CD14-positive monocyte (primary cell): ENCODE results near the gene CA10. TPM values are rescaled to one million over a fixed set of nuclear protein-coding genes. Genes with fewer than 3 reads are reported as not detected.

ENCODE experiments used
- DNase-seq, 3 donors: peaks; one replicate each; pipeline ENCODE4 v3.0.0-alpha.2; 2011 to 2022
- H2AFZ ChIP-seq: 2 replicates; pipeline ENCODE4 v1.6.0; 2012; ENCODE audit warnings: mild to moderate bottlenecking, low read depth, low read length, inconsistent platforms; ENCODE audit not compliant: insufficient read depth, poor library complexity, severe bottlenecking
- H3K27ac ChIP-seq, 2 donors: 1 replicate in 1 of 2; 2 replicates in 1 of 2; pipeline ENCODE4 v1.5.1; 2012 to 2013; ENCODE audit warnings: low read length in 2 of 2, control low read depth in 1 of 2, inconsistent platforms in 1 of 2, low read depth in 1 of 2, mild to moderate bottlenecking in 1 of 2
- H3K27me3 ChIP-seq, 2 donors: one replicate each; pipeline versions ENCODE4 v1.6.0 to v1.6.1; 2011 to 2013; ENCODE audit warnings: low read length in 2 of 2; ENCODE audit not compliant: control insufficient read depth in 2 of 2, insufficient read depth in 2 of 2
- H3K36me3 ChIP-seq, 2 donors: replicated peaks in 1 of 2; 1 replicate in 1 of 2; 2 replicates in 1 of 2; pipeline versions ENCODE4 v1.5.1 to v1.6.1; 2012 to 2013; ENCODE audit warnings: low read length in 2 of 2, control low read depth in 1 of 2, inconsistent platforms in 1 of 2, mild to moderate bottlenecking in 1 of 2; ENCODE audit not compliant: insufficient read depth in 2 of 2, control insufficient read depth in 1 of 2
- H3K4me1 ChIP-seq, 2 donors: 1 replicate in 1 of 2; 2 replicates in 1 of 2; pipeline versions ENCODE4 v1.5.1 to v1.6.1; 2012 to 2013; ENCODE audit warnings: low read length in 2 of 2, control low read depth in 1 of 2, inconsistent platforms in 1 of 2, mild to moderate bottlenecking in 1 of 2, moderate library complexity in 1 of 2; ENCODE audit not compliant: insufficient read depth in 2 of 2, control insufficient read depth in 1 of 2
- H3K4me2 ChIP-seq: replicated peaks from 2 replicates; pipeline ENCODE3; 2012; ENCODE audit warnings: low read length, moderate library complexity, mild to moderate bottlenecking; ENCODE audit not compliant: poor library complexity, severe bottlenecking; ENCODE audit errors: extremely low read depth
- H3K4me3 ChIP-seq, 3 experiments: fragments of 200-600 bp in 1 of 3; sonication (generic) in 1 of 3; replicated peaks in 1 of 3; 1 replicate in 2 of 3; 2 replicates in 1 of 3; pipeline ENCODE4 v1.5.1; 2011 to 2013; ENCODE audit warnings: low read length in 3 of 3, mild to moderate bottlenecking in 3 of 3, control low read depth in 2 of 3, low read depth in 2 of 3, inconsistent platforms in 1 of 3, moderate library complexity in 1 of 3
- H3K79me2 ChIP-seq: 2 replicates; pipeline ENCODE4 v1.6.0; 2012; ENCODE audit warnings: mild to moderate bottlenecking, control low read depth, inconsistent platforms, low read length, moderate library complexity; ENCODE audit not compliant: insufficient read depth
- H3K9ac ChIP-seq: 2 replicates; pipeline ENCODE4 v1.6.0; 2017; ENCODE audit warnings: low read length, mild to moderate bottlenecking; ENCODE audit not compliant: insufficient read depth, poor library complexity, severe bottlenecking
- H3K9me3 ChIP-seq, 2 donors: replicated peaks in 1 of 2; 1 replicate in 1 of 2; 2 replicates in 1 of 2; pipeline versions ENCODE4 v1.5.1 to v1.6.1; 2012 to 2013; ENCODE audit warnings: low read length in 2 of 2, control low read depth in 1 of 2; ENCODE audit not compliant: control insufficient read depth in 1 of 2, insufficient read depth in 1 of 2
- H4K20me1 ChIP-seq: 2 replicates; pipeline ENCODE4 v1.6.0; 2012; ENCODE audit warnings: mild to moderate bottlenecking, low read length, control low read depth, moderate library complexity; ENCODE audit not compliant: insufficient read depth
- H3K27ac Mint-ChIP-seq, 7 donors: one replicate each; pipeline ENCODE4 v1.8.0; 2020; ENCODE audit warnings: mild to moderate bottlenecking in 7 of 7, mixed read lengths in 7 of 7, moderate library complexity in 6 of 7, inconsistent platforms in 2 of 7
- H3K27me3 Mint-ChIP-seq, 3 donors: one replicate each; pipeline ENCODE4 v1.8.0; 2021 to 2022; ENCODE audit warnings: low read depth in 3 of 3, mild to moderate bottlenecking in 3 of 3, mixed read lengths in 3 of 3, moderate library complexity in 3 of 3, inconsistent platforms in 1 of 3
- H3K36me3 Mint-ChIP-seq, 2 donors: one replicate each; pipeline ENCODE4 v1.8.0; 2020; ENCODE audit warnings: mixed read lengths in 2 of 2, inconsistent platforms in 1 of 2, mild to moderate bottlenecking in 1 of 2
- H3K4me1 Mint-ChIP-seq: one replicate; pipeline ENCODE4 v1.8.0; 2020; ENCODE audit warnings: mild to moderate bottlenecking, mixed read lengths
- H3K4me3 Mint-ChIP-seq, 2 donors: one replicate each; pipeline ENCODE4 v1.8.0; 2020; ENCODE audit warnings: mild to moderate bottlenecking in 2 of 2, mixed read lengths in 2 of 2, moderate library complexity in 1 of 2
- H3K9me3 Mint-ChIP-seq, 7 donors: one replicate each; pipeline ENCODE4 v1.8.0; 2020 to 2022; ENCODE audit warnings: mixed read lengths in 7 of 7, mild to moderate bottlenecking in 6 of 7, moderate library complexity in 6 of 7, inconsistent platforms in 2 of 7
- CTCF ChIP-seq: fragments of 200-600 bp; IDR thresholded peaks from one replicate; pipeline ENCODE4 v1.8.0; 2022; ENCODE audit warnings: antibody characterized with exemption, mild to moderate bottlenecking
- WGBS: methylation state at CpG from one replicate; pipeline ENCODE4 v1.1.5; 2013; ENCODE audit warnings: missing lambda C conversion rate; ENCODE audit not compliant: insufficient coverage; 5-methylcytosine and 5-hydroxymethylcytosine counted together
- intact Hi-C, 2 donors: fragments of 100-400 bp; cut with micrococcal nuclease; formaldehyde crosslinking; loops; one replicate each; pipeline versions ENCODE4 v1.15.0 to v1.15.1; 2023
- polyA plus RNA-seq, 3 donors: library from polyadenylated mRNA; depleted of rRNA in 1 of 3; unstranded in 2 of 3; stranded (reverse) in 1 of 3; fragments of 300-500 nt in 2 of 3; fragments of >200 nt in 1 of 3; fragmentation: Illumina TruSeq in 2 of 3; gene quantifications; 1 replicate in 2 of 3; 2 replicates in 1 of 3; pipeline ENCODE4 v1.2.3, GENCODE V29; 2012 to 2021

CA10 gene
- polyA plus RNA-seq, 3 donors = not detected

GRCh38 chr17:51767287-51767686 lies 391.2 kb downstream of the CA10 start:
- no peak overlapping the region for H3K27ac Mint-ChIP-seq
- intact Hi-C loops = no loop called here
- H3K4me1 Mint-ChIP-seq = no peaks in the 10 kb centered on the region
- no peak overlapping the region for H3K4me3 ChIP-seq
- no peaks in the 10 kb centered on the region for H3K79me2 ChIP-seq
- H3K27me3 ChIP-seq = no peaks in the 10 kb centered on the region
- no peaks in the 10 kb centered on the region for H3K9me3 Mint-ChIP-seq
- H3K36me3 Mint-ChIP-seq = no peaks in the 10 kb centered on the region
- no peak overlapping the region for H2AFZ ChIP-seq
- H3K4me1 ChIP-seq = no peaks in the 10 kb centered on the region
- H3K9me3 ChIP-seq = no peaks in the 10 kb centered on the region
- no peak overlapping the region for H3K4me3 Mint-ChIP-seq
- no peak for DNase-seq
- H3K27me3 Mint-ChIP-seq = peaks cover 0 to 9% (median 2%) of the 10 kb centered on the region in 3 donors
- no peak overlapping the region for H3K9ac ChIP-seq
- H4K20me1 ChIP-seq = no peaks in the 10 kb centered on the region
- no peak overlapping the region for H3K4me2 ChIP-seq
- no peaks in the 10 kb centered on the region for H3K36me3 ChIP-seq
- no CpG with 5 or more reads among the region's 1 CpG for WGBS
- H3K27ac ChIP-seq = no peak overlapping the region
- TF ChIP-seq CTCF = no peak

GRCh38 chr17:51765282-51766135 lies 393.0 kb downstream of the CA10 start:
- no peak overlapping the region for H3K4me3 ChIP-seq
- intact Hi-C loops = no loop called here
- H4K20me1 ChIP-seq = no peaks in the 10 kb centered on the region
- no peak overlapping the region for H3K9ac ChIP-seq
- Mint-ChIP-seq H3K27ac (no peak overlapping the region), H3K4me3 (no peak overlapping the region), H3K36me3 (no peaks in the 10 kb centered on the region), H3K27me3 (peaks cover 0 to 9% (median 2%) of the 10 kb centered on the region in 3 donors), H3K4me1 (no peaks in the 10 kb centered on the region), H3K9me3 (no peaks in the 10 kb centered on the region)
- no peak for DNase-seq
- no peaks in the 10 kb centered on the region for H3K27me3 ChIP-seq
- TF ChIP-seq CTCF = no peak
- H3K79me2 ChIP-seq = no peaks in the 10 kb centered on the region
- 61% methylated on average over 4 of the region's 8 CpGs for WGBS
- no peak overlapping the region for H2AFZ ChIP-seq
- H3K9me3 ChIP-seq = no peaks in the 10 kb centered on the region
- no peaks in the 10 kb centered on the region for H3K4me1 ChIP-seq
- no peak overlapping the region for H3K4me2 ChIP-seq
- no peak overlapping the region for H3K27ac ChIP-seq
- no peaks in the 10 kb centered on the region for H3K36me3 ChIP-seq
